SK-MEL-5 (cell line): ENCODE results near the gene DMD. TPM values are rescaled to one million over a fixed set of nuclear protein-coding genes. Genes with fewer than 3 reads are reported as not detected.

ENCODE experiments used
- DNase-seq: peaks from one replicate; pipeline ENCODE4 v3.0.0-alpha.2; 2016; ENCODE audit warnings: low read depth, low spot score
- in situ Hi-C: cut with HindIII; loops from 2 replicates; pipeline ENCODE4 v1.10.0; 2016; ENCODE audit warnings: low sequenced_read_pairs, high pct_unique_total_duplicates, low pct_unique_long_range_greater_than_20kb
- total RNA-seq: library from RNA; depleted of rRNA; stranded (reverse); fragments of >200 nt; shearing (Covaris generic); gene quantifications from 2 replicates; pipeline ENCODE4 v1.2.3, GENCODE V29; 2014

DMD gene
- total RNA-seq, 1 experiment from 2014 or later: 12.9 TPM

GRCh38 chrX:31166416-31166815, 2044.9 kb downstream of the DMD start:
- no peak for DNase-seq
- in situ Hi-C loops: no loop called here

- in situ Hi-C loops: no loop called here
- no peak for DNase-seq
Measured at GRCh38 chrX:31165241-31166035, 2045.9 kb downstream of the DMD start.

GRCh38 chrX:31154946-31155345, 2056.4 kb downstream of the DMD start:
- in situ Hi-C loops: no loop called here
- DNase-seq: no peak

GRCh38 chrX:31153475-31154047, 2057.8 kb downstream of the DMD start:
- in situ Hi-C loops: no loop called here
- no peak for DNase-seq

GRCh38 chrX:31147175-31147574, 2064.2 kb downstream of the DMD start:
- in situ Hi-C loops: no loop called here
- DNase-seq: no peak

- in situ Hi-C loops: no loop called here
- DNase-seq: no peak
Measured at GRCh38 chrX:31139961-31140360, 2071.4 kb downstream of the DMD start.

GRCh38 chrX:31138124-31138523, 2073.2 kb downstream of the DMD start:
- no peak for DNase-seq
- in situ Hi-C loops: no loop called here

- DNase-seq: no peak
- in situ Hi-C loops: no loop called here
Measured at GRCh38 chrX:31136144-31136611, 2075.2 kb downstream of the DMD start.

- in situ Hi-C loops: no loop called here
- no peak for DNase-seq
Measured at GRCh38 chrX:31132821-31133241, 2078.5 kb downstream of the DMD start.

GRCh38 chrX:31130457-31131220, 2080.7 kb downstream of the DMD start:
- no peak for DNase-seq
- in situ Hi-C loops: no loop called here

- DNase-seq: no peak
Measured at GRCh38 chrX:31128855-31129254, 2082.5 kb downstream of the DMD start.

GRCh38 chrX:31127716-31128115, 2083.6 kb downstream of the DMD start:
- no peak for DNase-seq
- in situ Hi-C loops: no loop called here

More at GRCh38 chrX:31128855-31129254, 2082.5 kb downstream of the DMD start:
- in situ Hi-C loops: no loop called here

GRCh38 chrX:31126205-31126604, 2085.1 kb downstream of the DMD start:
- DNase-seq: no peak
- in situ Hi-C loops: no loop called here

- DNase-seq: no peak
- in situ Hi-C loops: no loop called here
Measured at GRCh38 chrX:31124536-31124935, 2086.8 kb downstream of the DMD start.

- in situ Hi-C loops: no loop called here
- DNase-seq: no peak
Measured at GRCh38 chrX:31123335-31123734, 2088.0 kb downstream of the DMD start.

GRCh38 chrX:31117266-31117665, 2094.1 kb downstream of the DMD start:
- in situ Hi-C loops: no loop called here
- DNase-seq: no peak

GRCh38 chrX:31115398-31115797, 2096.0 kb downstream of the DMD start:
- in situ Hi-C loops: no loop called here
- DNase-seq: no peak

GRCh38 chrX:31114858-31115257, 2096.5 kb downstream of the DMD start:
- DNase-seq: no peak
- in situ Hi-C loops: no loop called here
